ENCODE results near the gene KIF23. TPM values are rescaled to one million over a fixed set of nuclear protein-coding genes. Genes with fewer than 3 reads are reported as not detected.

KIF23 gene
- total RNA-seq, 2 experiments from 2014 or later = 54.0 to 61.6 TPM

- H3K4me2 ChIP-seq (ENCODE audit: low read length) = no peak overlapping the region
- no peaks in the 10 kb centered on the region for H3K9me2 ChIP-seq (ENCODE audit: insufficient read depth, low read length)
- H3K27ac ChIP-seq (ENCODE audit: low read depth, low read length, poor library complexity, severe bottlenecking) = no peak overlapping the region
- POLR2A ChIA-PET = interaction anchor here (8.6 kb wide), 1 partner anchor 39 kb away, joined by 39 read pairs; the partner anchor contains the start of gene RPLP1
- BruUV-seq (replicated peaks) = no TSS peak
- CTCF ChIA-PET (ENCODE audit: unreplicated experiment) = no interaction called here
- H3K4me1 ChIP-seq (ENCODE audit: insufficient read depth, low read length, poor library complexity, severe bottlenecking) = peaks cover 12% of the 10 kb centered on the region
- peaks cover 19% of the 10 kb centered on the region; the same call in 1 of the 2 replicates for H4K20me1 ChIP-seq (ENCODE audit: insufficient read depth, low read length)
- no peak for DNase-seq (ENCODE audit: low spot score)
- no peak overlapping the region for H2AFZ ChIP-seq (ENCODE audit: low read length)
- TF ChIP-seq EZH2phosphoT487 (IDR thresholded peaks at IDR 0.05; ENCODE audit: borderline replicate concordance, low read depth, low read length) = no peak
- no peak for TF ChIP-seq CTCF (conservative IDR thresholded peaks at IDR 0.05; ENCODE audit: low read length)
- H3K4me3 ChIP-seq (ENCODE audit: low read depth, low read length, poor library complexity, severe bottlenecking) = no peak overlapping the region
- intact Hi-C loops (cut with micrococcal nuclease; ENCODE audit: unreplicated experiment) = loop anchor here (5.0 kb wide), 1 partner anchor 250 kb away; the partner anchor contains the start of gene GLCE
- peaks cover 14% of the 10 kb centered on the region for H3K36me3 ChIP-seq (ENCODE audit: insufficient read depth, low read length)
- H3K9me3 ChIP-seq (ENCODE audit: low read length) = no peaks in the 10 kb centered on the region
- H3K79me2 ChIP-seq (ENCODE audit: insufficient read depth, low read depth, low read length) = peaks cover 32% of the 10 kb centered on the region
Measured at GRCh38 chr15:69412701-69413100, 1.4 kb upstream of the KIF23 start.

GRCh38 chr15:69414701-69415167 lies 585 bp downstream of the KIF23 start:
- ChIA-PET CTCF (ENCODE audit: unreplicated experiment) (no interaction called here), POLR2A (interaction anchor here (0.7 to 8.6 kb wide), 2 partner anchors 11 to 37 kb away, joined by 3 to 39 read pairs; partner anchors contain the start of gene RPLP1)
- Histone ChIP-seq H3K9me3 (ENCODE audit: low read length) (no peaks in the 10 kb centered on the region), H3K9me2 (ENCODE audit: insufficient read depth, low read length) (no peaks in the 10 kb centered on the region), H3K36me3 (ENCODE audit: insufficient read depth, low read length) (peaks cover 35% of the 10 kb centered on the region), H3K4me1 (ENCODE audit: insufficient read depth, low read length, poor library complexity, severe bottlenecking) (peaks cover 12% of the 10 kb centered on the region), H3K4me2 (ENCODE audit: low read length) (peak overlapping the region; percentile 98), H3K4me3 (ENCODE audit: low read depth, low read length, poor library complexity, severe bottlenecking) (peak overlapping the region; percentile 99), H3K79me2 (ENCODE audit: insufficient read depth, low read depth, low read length) (peaks cover 39% of the 10 kb centered on the region), H3K27ac (ENCODE audit: low read depth, low read length, poor library complexity, severe bottlenecking) (peak overlapping the region; percentile 64), H2AFZ (ENCODE audit: low read length) (peak overlapping the region; percentile 58), H4K20me1 (ENCODE audit: insufficient read depth, low read length) (peaks cover 21% of the 10 kb centered on the region; the same call in 1 of the 2 replicates)
- peak; percentile 41 for DNase-seq (ENCODE audit: low spot score)
- TF ChIP-seq CTCF (conservative IDR thresholded peaks at IDR 0.05; ENCODE audit: low read length) (no peak), EZH2phosphoT487 (IDR thresholded peaks at IDR 0.05; ENCODE audit: borderline replicate concordance, low read depth, low read length) (no peak)
- intact Hi-C loops (cut with micrococcal nuclease; ENCODE audit: unreplicated experiment) = loop anchor here (1.0 to 5.0 kb wide), 2 partner anchors 38 to 252 kb away; partner anchors contain the start of genes GLCE and RPLP1
- no TSS peak for BruUV-seq (replicated peaks)

GRCh38 chr15:69415381-69415780 lies 1.2 kb downstream of the KIF23 start:
- Histone ChIP-seq H3K4me3 (ENCODE audit: low read depth, low read length, poor library complexity, severe bottlenecking) (peak overlapping the region; percentile 99), H3K36me3 (ENCODE audit: insufficient read depth, low read length) (peaks cover 41% of the 10 kb centered on the region), H3K79me2 (ENCODE audit: insufficient read depth, low read depth, low read length) (peaks cover 39% of the 10 kb centered on the region), H3K27ac (ENCODE audit: low read depth, low read length, poor library complexity, severe bottlenecking) (no peak overlapping the region), H4K20me1 (ENCODE audit: insufficient read depth, low read length) (peaks cover 21% of the 10 kb centered on the region; the same call in 1 of the 2 replicates), H3K9me3 (ENCODE audit: low read length) (no peaks in the 10 kb centered on the region), H3K4me2 (ENCODE audit: low read length) (peak overlapping the region; percentile 98), H3K9me2 (ENCODE audit: insufficient read depth, low read length) (no peaks in the 10 kb centered on the region), H3K4me1 (ENCODE audit: insufficient read depth, low read length, poor library complexity, severe bottlenecking) (peaks cover 12% of the 10 kb centered on the region), H2AFZ (ENCODE audit: low read length) (no peak overlapping the region)
- TF ChIP-seq EZH2phosphoT487 (IDR thresholded peaks at IDR 0.05; ENCODE audit: borderline replicate concordance, low read depth, low read length) (no peak), CTCF (conservative IDR thresholded peaks at IDR 0.05; ENCODE audit: low read length) (no peak)
- DNase-seq (ENCODE audit: low spot score) = peak; percentile 30
- ChIA-PET POLR2A (interaction anchor here (0.8 to 8.6 kb wide), 2 partner anchors 19 to 37 kb away, joined by 3 to 39 read pairs; partner anchors contain the start of gene RPLP1), CTCF (ENCODE audit: unreplicated experiment) (no interaction called here)
- TSS peak; percentile 79 for BruUV-seq (replicated peaks)
- intact Hi-C loops (cut with micrococcal nuclease; ENCODE audit: unreplicated experiment) = no loop called here
